GM18511 (cell line): Measurements from ENCODE around the gene AQP11.
"Not testable (repeated sequence)": the region's sequence is repeated elsewhere in the genome, so short reads cannot be mapped to it uniquely, and the experiment has no call there.

ENCODE experiments used
- ATAC-seq: cut with Tn5 transposase; IDR thresholded peaks from one replicate; pipeline ENCODE4 v1.9.1; 2021; ENCODE audit warnings: mild to moderate bottlenecking, moderate library complexity; ENCODE audit not compliant: unreplicated experiment

Gene AQP11

DNA sequence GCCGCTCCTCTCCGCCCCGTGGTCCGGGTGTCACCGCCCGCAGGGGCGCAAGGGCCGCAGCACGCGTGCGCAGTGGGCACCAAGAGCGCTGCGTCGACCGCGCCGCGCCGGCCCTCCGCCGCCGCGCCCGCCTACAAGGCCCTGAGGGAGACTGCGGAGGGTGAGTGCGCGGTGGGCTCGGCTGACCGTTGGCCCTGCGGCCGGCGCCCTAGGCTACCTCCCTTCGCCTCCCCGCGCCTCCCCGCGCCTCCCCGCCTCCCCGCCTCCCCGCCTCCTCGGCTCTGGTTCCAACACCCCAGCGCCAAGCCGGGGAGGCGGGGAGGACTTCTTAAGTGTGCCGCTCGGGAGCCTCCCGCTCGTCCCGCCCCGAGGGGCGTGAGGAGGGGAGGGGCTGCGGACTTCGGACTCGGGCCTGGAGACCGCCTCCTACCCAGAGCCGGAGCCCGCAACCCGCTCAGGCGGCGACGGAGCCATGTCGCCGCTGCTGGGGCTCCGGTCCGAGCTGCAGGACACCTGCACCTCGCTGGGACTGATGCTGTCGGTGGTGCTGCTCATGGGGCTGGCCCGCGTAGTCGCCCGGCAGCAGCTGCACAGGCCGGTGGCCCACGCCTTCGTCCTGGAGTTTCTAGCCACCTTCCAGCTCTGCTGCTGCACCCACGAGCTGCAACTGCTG is at the start of gene AQP11:
TSS of gene AQP11 (plus strand) at position 433 of the 673 bp plus-strand sequence. CDS start at position 473, 40 bp downstream.
- peak; percentile 93 for ATAC-seq

GRCh38 chr11:77542296-77542695 is 47.5 kb upstream of the AQP11 start:
- ATAC-seq = no peak

GRCh38 chr11:77547047-77547836 is 42.5 kb upstream of the AQP11 start:
- no peak for ATAC-seq

DNA sequence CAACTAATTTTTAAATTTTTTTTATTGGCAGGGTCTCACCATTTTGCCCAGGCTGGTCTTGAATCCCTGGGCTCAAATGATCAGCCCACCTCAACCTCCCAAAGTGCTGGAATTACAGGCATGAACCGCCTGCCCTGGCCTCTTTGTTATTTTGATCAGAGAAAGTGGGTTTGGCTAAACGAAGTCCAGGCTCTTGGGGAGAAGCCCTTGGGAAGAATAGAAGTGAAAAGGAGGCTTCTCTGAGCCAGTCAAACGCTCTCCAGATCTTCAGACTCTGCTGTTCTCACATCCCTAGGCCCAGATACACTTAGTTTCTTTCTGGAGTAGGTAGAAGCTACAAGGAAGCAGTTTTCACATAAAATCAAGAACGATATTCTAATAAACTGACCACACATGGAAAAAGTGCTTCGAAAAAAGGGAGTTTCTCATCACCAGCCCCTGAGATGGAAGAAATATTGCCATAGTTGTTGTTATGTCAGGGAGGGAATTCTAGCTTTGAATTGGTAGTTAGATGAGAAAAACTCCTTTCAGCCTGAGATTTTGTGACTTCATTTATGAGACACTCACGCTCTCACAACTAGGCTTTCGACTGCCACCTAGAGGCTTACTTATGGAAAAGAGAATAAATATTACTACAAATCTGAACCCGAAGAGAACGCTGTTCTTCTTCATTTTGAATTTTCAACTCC is 41.7 kb upstream of the AQP11 start:
- no peak for ATAC-seq

- no peak for ATAC-seq
Measured at GRCh38 chr11:77548552-77549445, 41.0 kb upstream of the AQP11 start.

DNA sequence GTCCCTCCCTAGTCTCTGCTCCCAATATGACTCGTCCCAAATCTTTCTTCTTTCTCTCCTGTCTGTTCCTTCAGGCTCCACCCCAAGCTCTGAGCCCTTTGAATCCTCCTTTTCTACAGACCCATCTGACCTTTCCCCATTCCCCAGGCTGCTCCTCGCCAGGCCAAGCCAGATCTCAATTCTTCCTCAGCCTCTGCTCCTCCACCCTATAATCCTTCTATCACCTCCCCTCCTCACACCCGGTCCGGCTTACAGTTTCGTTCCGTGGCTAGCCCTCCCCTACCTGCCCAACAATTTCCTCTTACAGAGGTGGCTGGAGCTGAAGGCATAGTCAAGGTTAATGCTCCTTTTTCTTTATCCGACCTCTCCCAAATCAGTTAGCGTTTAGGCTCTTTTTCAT is 38.3 kb upstream of the AQP11 start:
- ATAC-seq = not testable (repeated sequence)

GRCh38 chr11:77557553-77557952 is 32.2 kb upstream of the AQP11 start:
- no peak for ATAC-seq

- ATAC-seq = no peak
Measured at GRCh38 chr11:77558380-77558779, 31.4 kb upstream of the AQP11 start.

- no peak for ATAC-seq
Measured at GRCh38 chr11:77559686-77560401, 29.9 kb upstream of the AQP11 start.

DNA sequence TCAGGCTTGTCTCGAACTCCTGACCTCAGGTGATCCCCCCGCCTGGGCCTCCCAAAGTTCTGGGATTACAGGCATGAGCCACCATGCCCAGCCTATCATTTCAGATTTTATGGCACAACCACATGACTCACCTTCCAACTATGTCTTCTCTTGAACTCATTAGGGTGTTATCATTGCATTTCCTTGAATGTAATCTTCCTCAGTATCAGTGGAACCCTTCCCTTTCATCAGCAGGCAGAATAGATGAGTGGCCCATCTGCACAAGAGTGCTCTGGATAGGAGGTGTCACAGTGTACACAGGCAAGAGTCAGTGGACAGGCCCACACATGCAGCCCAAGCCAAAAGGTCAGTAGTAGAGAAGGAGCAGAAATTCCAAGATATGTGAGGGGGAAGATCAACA is 29.1 kb upstream of the AQP11 start:
- ATAC-seq = no peak

- ATAC-seq = no peak
Measured at GRCh38 chr11:77561257-77561656, 28.5 kb upstream of the AQP11 start.

- no peak for ATAC-seq
Measured at GRCh38 chr11:77568306-77568705, 21.4 kb upstream of the AQP11 start.

DNA sequence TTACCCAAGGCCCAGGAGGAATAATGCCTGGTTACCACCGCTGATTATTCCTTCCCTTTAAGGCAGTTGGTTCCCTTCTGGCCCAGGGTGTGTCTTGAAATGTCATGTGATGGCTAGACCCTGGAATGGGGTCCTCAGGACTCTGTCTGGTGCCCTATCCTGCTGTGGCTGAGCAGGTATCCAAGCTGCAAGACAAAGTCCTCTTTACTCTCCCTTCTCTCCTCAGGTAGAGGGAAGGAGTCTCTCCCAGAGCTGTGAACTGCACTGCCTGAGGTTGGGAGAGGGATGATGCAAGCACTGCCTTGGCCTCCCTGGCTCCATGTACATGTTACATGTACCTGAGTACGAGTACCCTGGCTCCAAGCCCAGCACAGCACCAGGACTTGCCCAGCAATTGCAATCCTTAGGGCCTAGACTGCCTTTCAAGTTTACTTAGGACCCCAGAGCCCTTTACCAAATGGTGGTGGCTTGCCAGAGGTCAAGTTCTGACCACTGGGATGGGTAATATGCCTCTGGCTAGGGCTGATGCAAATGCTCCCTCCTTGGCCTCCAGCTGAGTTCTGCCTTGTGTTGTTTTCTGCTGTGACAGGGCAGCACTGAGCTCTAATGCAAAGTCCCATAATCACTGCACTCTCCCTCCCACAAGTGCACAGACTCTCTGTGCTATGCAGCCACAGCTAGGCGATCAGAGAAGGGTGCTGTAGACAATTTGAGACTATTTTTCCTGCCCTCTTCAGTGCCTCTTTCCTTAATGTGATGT is 20.7 kb upstream of the AQP11 start:
- ATAC-seq = no peak

DNA sequence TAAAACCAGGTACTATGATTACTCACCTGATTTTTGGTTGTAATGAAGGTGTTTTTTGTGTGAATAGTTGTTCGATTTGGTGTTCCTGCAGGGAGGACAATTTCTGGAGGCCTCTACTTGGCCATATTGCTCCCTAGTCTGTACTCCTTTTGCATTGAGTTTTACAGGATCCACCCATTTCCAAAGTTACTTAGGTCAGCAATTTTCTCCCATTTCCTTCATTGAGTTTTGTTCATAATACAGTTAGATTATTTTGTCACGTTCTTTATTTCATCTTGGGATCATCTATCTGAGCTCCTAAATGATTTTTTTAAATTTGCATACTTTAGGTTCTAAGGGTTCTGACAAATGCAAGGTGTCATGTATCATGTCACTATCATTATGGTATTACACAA is 20.1 kb upstream of the AQP11 start:
- ATAC-seq = no peak

GRCh38 chr11:77570896-77571295 is 18.9 kb upstream of the AQP11 start:
- ATAC-seq = not testable (repeated sequence)

DNA sequence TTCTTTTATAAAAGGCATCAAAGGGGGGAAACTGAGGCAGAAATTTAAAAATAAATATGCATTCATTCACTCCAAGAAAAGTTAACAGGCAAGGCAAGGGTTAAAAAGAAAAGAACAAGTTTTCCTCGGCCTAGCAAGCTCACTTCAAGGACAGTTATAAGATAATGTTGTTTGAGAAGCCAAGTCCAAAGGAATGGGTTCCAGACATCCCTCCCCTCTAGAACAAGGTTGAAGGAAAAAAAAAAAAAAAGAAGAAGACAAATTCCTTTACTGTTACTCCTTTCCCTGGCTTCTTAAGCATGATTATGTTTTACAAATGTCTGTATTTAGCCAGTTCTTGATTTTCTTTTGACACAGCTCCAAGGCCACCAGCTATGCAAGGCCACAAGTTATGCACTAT is 14.3 kb upstream of the AQP11 start:
- not testable (repeated sequence) for ATAC-seq

DNA sequence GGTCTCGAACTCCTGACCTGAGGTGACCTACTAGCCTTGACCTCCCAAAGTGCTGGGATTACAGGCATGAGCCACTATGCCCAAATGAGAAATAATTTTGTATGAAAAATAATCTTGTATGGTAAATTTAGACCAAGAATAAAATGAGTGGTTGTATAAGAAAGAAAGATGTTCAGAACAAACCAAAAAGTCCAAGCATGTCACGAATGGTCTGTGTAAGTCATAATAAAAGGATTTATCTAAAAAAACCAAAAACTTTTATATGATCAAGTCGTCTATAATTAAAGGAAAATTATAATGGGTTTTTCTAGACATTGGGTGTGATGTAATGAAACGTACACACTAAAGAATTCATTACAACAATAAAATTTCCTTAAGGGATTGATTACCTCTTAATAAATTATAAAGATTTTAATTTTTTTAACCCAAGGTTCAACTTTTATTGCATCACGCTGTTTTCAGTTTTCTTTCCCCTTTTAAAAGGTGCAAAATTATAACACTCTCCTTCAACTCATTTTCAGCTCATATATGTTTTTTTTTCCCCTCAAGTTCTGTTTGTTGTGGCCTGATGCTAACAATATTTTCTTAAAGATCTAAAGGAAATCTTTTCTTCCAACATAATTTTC is 8.9 kb upstream of the AQP11 start:
- ATAC-seq = no peak

DNA sequence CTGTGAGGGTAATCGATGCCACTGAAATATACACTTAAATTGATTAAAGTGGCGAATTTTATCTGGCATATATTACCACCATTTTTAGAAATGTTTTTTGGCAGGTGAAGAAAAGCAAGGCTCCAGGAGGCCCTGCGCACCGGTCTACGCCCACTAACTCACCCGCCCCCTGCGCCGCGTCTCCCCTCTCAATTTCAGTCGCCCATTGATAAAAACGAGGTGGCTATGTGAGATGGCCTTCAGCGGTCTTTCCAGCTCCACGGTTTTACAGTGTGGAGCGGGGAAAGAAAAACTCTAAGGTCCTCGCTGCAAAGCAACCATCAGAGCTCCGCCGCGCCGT is 602 bp upstream of the AQP11 start:
- peak; percentile 38 for ATAC-seq

- ATAC-seq = peak; percentile 8
Measured at GRCh38 chr11:77590194-77590782, 535 bp downstream of the AQP11 start.
